A549 (cell line): Measurements from ENCODE around the gene GIMAP1.

Experiments used
- BHLHE40 ChIP-seq: IDR thresholded peaks from 2 replicates; pipeline ENCODE4 v1.6.1; 2012; ENCODE audit warnings: low read depth, low read length, inconsistent platforms
- EP300 ChIP-seq, 2 experiments: fragments of >200 bp; sonication (Bioruptor Twin); formaldehyde crosslinking; IDR thresholded peaks; 2 replicates in 1 of 2; 3 replicates in 1 of 2; pipeline ENCODE4 v1.6.1; 2016 to 2017
- HDAC2 ChIP-seq: fragments of 200-600 bp; sonication (generic); IDR thresholded peaks from 2 replicates; pipeline ENCODE4 v1.6.1; 2016
- MAFK ChIP-seq: fragments of 450-650 bp; IDR thresholded peaks from 2 replicates; pipeline ENCODE4 v1.6.1; 2014; ENCODE audit not compliant: partially characterized antibody
- POLR2A ChIP-seq: IDR thresholded peaks from 2 replicates; pipeline ENCODE4 v1.6.1; 2012; ENCODE audit warnings: mild to moderate bottlenecking, low read length
- POLR2AphosphoS2 ChIP-seq: conservative IDR thresholded peaks from 2 replicates; pipeline ENCODE4 v1.6.1; 2012; ENCODE audit warnings: low read length, improper control_type of control experiment, inconsistent platforms
- RFX5 ChIP-seq: fragments of 450-650 bp; IDR thresholded peaks from 2 replicates; pipeline ENCODE4 v1.7.1; 2014; ENCODE audit warnings: antibody characterized with exemption, mild to moderate bottlenecking, moderate library complexity
- SMC3 ChIP-seq: fragments of >200 bp; sonication (Bioruptor Twin); formaldehyde crosslinking; IDR thresholded peaks from 3 replicates; pipeline ENCODE4 v1.6.1; 2018; ENCODE audit warnings: inconsistent platforms
- ZC3H11A ChIP-seq: fragments of 450-650 bp; IDR thresholded peaks from 2 replicates; pipeline ENCODE4 v1.6.1; 2014; ENCODE audit warnings: antibody characterized with exemption, mild to moderate bottlenecking
- TF ChIP-seq, protein P1 (sequence below): fragments of 200-600 bp; sonication (generic); IDR thresholded peaks from 2 replicates; pipeline ENCODE4 v1.6.1; 2016; ENCODE audit warnings: antibody characterized with exemption, mild to moderate bottlenecking, moderate library complexity
- TF ChIP-seq, protein P2 (sequence below): fragments of >200 bp; sonication (Bioruptor Twin); formaldehyde crosslinking; IDR thresholded peaks from 3 replicates; pipeline ENCODE4 v1.5.1; 2016
- TF ChIP-seq, protein P3 (sequence below): IDR thresholded peaks from 2 replicates; pipeline ENCODE4 v1.6.1; 2012
- TF ChIP-seq, protein P4 (sequence below): fragments of 450-650 bp; IDR thresholded peaks from 2 replicates; pipeline ENCODE4 v1.6.1; 2014; ENCODE audit warnings: antibody characterized with exemption

DNA sequence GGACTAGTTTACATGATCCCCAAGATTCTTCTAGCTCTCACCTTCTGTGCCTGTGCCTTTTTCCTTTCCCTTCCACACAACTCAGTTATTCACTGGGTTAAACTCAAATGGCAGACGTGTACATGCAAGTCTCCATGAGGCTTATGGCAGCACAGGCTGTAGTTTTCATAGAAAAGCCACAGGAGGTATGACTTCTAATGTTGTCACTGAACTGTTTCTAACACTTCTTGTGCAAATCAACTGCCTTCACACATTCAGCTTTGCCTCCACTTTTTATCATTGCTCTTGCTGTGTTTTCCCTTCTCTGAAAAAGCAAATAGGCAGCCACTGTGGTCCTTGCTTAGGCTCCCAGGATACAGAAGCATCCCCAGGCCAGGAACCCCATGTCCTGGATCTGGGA, 15.5 kb downstream of the GIMAP1 start:
- TF ChIP-seq POLR2AphosphoS2 (no peak), EP300 (IDR thresholded peaks at IDR 0.05) (no peak), POLR2A (no peak), ZC3H11A (no peak), SMC3 (no peak), RFX5 (no peak), MAFK (no peak), BHLHE40 (no peak), HDAC2 (no peak)
- TF ChIP-seq, protein P1, sequence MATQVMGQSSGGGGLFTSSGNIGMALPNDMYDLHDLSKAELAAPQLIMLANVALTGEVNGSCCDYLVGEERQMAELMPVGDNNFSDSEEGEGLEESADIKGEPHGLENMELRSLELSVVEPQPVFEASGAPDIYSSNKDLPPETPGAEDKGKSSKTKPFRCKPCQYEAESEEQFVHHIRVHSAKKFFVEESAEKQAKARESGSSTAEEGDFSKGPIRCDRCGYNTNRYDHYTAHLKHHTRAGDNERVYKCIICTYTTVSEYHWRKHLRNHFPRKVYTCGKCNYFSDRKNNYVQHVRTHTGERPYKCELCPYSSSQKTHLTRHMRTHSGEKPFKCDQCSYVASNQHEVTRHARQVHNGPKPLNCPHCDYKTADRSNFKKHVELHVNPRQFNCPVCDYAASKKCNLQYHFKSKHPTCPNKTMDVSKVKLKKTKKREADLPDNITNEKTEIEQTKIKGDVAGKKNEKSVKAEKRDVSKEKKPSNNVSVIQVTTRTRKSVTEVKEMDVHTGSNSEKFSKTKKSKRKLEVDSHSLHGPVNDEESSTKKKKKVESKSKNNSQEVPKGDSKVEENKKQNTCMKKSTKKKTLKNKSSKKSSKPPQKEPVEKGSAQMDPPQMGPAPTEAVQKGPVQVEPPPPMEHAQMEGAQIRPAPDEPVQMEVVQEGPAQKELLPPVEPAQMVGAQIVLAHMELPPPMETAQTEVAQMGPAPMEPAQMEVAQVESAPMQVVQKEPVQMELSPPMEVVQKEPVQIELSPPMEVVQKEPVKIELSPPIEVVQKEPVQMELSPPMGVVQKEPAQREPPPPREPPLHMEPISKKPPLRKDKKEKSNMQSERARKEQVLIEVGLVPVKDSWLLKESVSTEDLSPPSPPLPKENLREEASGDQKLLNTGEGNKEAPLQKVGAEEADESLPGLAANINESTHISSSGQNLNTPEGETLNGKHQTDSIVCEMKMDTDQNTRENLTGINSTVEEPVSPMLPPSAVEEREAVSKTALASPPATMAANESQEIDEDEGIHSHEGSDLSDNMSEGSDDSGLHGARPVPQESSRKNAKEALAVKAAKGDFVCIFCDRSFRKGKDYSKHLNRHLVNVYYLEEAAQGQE: no peak
- TF ChIP-seq, protein P2, sequence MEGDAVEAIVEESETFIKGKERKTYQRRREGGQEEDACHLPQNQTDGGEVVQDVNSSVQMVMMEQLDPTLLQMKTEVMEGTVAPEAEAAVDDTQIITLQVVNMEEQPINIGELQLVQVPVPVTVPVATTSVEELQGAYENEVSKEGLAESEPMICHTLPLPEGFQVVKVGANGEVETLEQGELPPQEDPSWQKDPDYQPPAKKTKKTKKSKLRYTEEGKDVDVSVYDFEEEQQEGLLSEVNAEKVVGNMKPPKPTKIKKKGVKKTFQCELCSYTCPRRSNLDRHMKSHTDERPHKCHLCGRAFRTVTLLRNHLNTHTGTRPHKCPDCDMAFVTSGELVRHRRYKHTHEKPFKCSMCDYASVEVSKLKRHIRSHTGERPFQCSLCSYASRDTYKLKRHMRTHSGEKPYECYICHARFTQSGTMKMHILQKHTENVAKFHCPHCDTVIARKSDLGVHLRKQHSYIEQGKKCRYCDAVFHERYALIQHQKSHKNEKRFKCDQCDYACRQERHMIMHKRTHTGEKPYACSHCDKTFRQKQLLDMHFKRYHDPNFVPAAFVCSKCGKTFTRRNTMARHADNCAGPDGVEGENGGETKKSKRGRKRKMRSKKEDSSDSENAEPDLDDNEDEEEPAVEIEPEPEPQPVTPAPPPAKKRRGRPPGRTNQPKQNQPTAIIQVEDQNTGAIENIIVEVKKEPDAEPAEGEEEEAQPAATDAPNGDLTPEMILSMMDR: no peak
- TF ChIP-seq, protein P3, sequence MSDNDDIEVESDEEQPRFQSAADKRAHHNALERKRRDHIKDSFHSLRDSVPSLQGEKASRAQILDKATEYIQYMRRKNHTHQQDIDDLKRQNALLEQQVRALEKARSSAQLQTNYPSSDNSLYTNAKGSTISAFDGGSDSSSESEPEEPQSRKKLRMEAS: no peak
- TF ChIP-seq, protein P4, sequence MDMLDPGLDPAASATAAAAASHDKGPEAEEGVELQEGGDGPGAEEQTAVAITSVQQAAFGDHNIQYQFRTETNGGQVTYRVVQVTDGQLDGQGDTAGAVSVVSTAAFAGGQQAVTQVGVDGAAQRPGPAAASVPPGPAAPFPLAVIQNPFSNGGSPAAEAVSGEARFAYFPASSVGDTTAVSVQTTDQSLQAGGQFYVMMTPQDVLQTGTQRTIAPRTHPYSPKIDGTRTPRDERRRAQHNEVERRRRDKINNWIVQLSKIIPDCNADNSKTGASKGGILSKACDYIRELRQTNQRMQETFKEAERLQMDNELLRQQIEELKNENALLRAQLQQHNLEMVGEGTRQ: no peak
